Esophagus (tissue), 2 donors: ENCODE results near the gene OR9A4. TPM values are rescaled to one million over a fixed set of nuclear protein-coding genes. Genes with fewer than 3 reads are reported as not detected.
"Not testable (repeated sequence)": the region's sequence is repeated elsewhere in the genome, so short reads cannot be mapped to it uniquely, and the experiment has no call there.

Experiments
- H3K27ac ChIP-seq, 2 donors: one replicate each; pipeline ENCODE4 v1.5.1; 2013; ENCODE audit warnings: low read depth in 2 of 2, mild to moderate bottlenecking in 2 of 2, inconsistent platforms in 1 of 2, low read length in 1 of 2, moderate library complexity in 1 of 2
- H3K27me3 ChIP-seq, 2 donors: one replicate each; pipeline ENCODE4 v1.6.1; 2013; ENCODE audit warnings: low read length in 2 of 2, control low read depth in 1 of 2, mild to moderate bottlenecking in 1 of 2; ENCODE audit not compliant: insufficient read depth in 2 of 2, control insufficient read depth in 1 of 2
- H3K36me3 ChIP-seq, 2 donors: one replicate each; pipeline ENCODE4 v1.6.1; 2013; ENCODE audit warnings: low read length in 1 of 2; ENCODE audit not compliant: control insufficient read depth in 2 of 2, insufficient read depth in 2 of 2
- H3K4me1 ChIP-seq, 2 donors: one replicate each; pipeline ENCODE4 v1.6.1; 2013; ENCODE audit warnings: low read length in 1 of 2; ENCODE audit not compliant: control insufficient read depth in 2 of 2, insufficient read depth in 2 of 2
- H3K4me3 ChIP-seq, 2 donors: one replicate each; pipeline ENCODE4 v1.5.1; 2013; ENCODE audit warnings: low read length in 2 of 2, mild to moderate bottlenecking in 2 of 2, low read depth in 1 of 2, moderate library complexity in 1 of 2
- H3K9me3 ChIP-seq, 2 donors: one replicate each; pipeline ENCODE4 v1.6.1; 2013; ENCODE audit warnings: mild to moderate bottlenecking in 2 of 2, low read depth in 1 of 2, low read length in 1 of 2, moderate library complexity in 1 of 2; ENCODE audit not compliant: control insufficient read depth in 2 of 2, insufficient read depth in 1 of 2
- WGBS, 2 donors: extraction: QIAGEN DNeasy Blood & Tissue Kit; methylation state at CpG; one replicate each; pipeline ENCODE4 v1.1.7; 2013; 5-methylcytosine and 5-hydroxymethylcytosine counted together
- polyA plus RNA-seq, 2 donors: library from polyadenylated mRNA; stranded (reverse); fragments of 200-250 nt; gene quantifications; one replicate each; pipeline ENCODE4 v1.2.3, GENCODE V29; 2013
- donor health status: healthy with polysubstance abuse.
- donor health status: Bipolar disorder and iron deficiency.

OR9A4 gene
- polyA plus RNA-seq, 2 donors = not detected

DNA sequence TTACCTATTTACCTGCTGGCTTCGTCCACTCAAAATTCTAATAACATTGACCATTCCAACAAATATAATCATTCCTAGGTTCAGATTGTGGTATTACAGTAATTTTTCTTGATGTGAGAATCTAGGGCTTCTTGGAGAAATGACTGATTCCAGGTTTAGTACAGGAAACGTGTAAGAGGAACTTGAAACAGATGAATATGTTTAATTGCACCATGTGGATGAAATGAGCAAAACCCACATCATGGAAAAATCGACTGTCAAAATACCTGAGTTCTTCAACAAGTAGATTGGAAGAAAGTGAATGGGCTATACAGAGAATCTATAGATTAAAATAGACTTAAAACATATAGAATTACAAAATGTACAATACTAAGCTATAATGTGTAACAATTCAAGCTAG is 24.9 kb upstream of the OR9A4 start:
- no peak overlapping the region for H3K27ac ChIP-seq
- no peaks in the 10 kb centered on the region for H3K36me3 ChIP-seq
- no peaks in the 10 kb centered on the region for H3K27me3 ChIP-seq
- no peaks in the 10 kb centered on the region for H3K9me3 ChIP-seq
- no peaks in the 10 kb centered on the region for H3K4me1 ChIP-seq
- no peak overlapping the region for H3K4me3 ChIP-seq
- 72 to 81% methylated on average over 3 of the region's 3 CpGs for whole genome bisulfite sequencing, 2 donors

DNA sequence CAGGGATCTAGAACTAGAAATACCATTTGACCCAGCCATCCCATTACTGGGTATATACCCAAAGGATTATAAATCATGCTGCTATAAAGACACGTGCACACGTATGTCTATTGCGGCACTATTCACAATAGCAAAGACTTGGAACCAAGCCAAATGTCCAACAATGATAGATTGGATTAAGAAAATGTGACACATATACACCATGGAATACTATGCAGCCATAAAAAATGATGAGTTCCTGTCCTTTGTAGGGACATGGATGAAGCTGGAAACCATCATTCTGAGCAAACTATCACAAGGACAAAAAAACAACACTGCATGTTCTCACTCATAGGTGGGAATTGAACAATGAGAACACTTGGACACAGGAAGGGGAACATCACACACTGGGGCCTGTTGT is 16.8 kb upstream of the OR9A4 start:
- H3K36me3 ChIP-seq, H3K9me3 ChIP-seq, H3K4me1 ChIP-seq, H3K4me3 ChIP-seq, H3K27ac ChIP-seq, H3K27me3 ChIP-seq: not testable (repeated sequence)
- 91 to 100% methylated on average over 1 to 3 of the region's 3 CpGs for WGBS, 2 donors

DNA sequence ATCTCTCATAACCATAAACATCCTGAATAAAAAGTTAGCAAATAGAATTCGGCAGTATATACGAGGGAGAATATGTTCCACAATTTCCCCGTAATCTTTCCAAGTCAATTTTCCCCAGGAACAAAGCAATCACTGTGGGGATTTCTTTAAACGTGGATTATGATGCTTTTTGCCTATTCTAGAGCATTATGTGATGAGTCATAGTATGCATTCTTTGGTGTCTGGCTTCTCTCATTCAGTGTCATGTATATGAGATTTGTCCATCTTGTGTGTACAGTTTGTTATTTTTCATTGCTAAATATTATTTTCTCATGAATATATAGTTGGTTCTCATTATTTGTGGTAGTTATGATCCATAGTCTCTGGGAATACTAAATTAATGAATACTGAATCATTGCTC is 9.9 kb upstream of the OR9A4 start:
- WGBS, 2 donors = 71 to 75% methylated on average over 4 of the region's 4 CpGs
- Histone ChIP-seq H3K27ac (no peak overlapping the region), H3K27me3 (no peaks in the 10 kb centered on the region), H3K4me1 (no peaks in the 10 kb centered on the region), H3K4me3 (no peak overlapping the region), H3K36me3 (no peaks in the 10 kb centered on the region), H3K9me3 (no peaks in the 10 kb centered on the region)

GRCh38 chr7:141911391-141911790 is 4.8 kb upstream of the OR9A4 start:
- H3K9me3 ChIP-seq = peaks cover 0 to 2% of the 10 kb centered on the region in 2 donors
- H3K27ac ChIP-seq = no peak overlapping the region
- H3K4me1 ChIP-seq = no peaks in the 10 kb centered on the region
- H3K36me3 ChIP-seq = no peaks in the 10 kb centered on the region
- H3K27me3 ChIP-seq = no peaks in the 10 kb centered on the region
- H3K4me3 ChIP-seq = no peak overlapping the region

DNA sequence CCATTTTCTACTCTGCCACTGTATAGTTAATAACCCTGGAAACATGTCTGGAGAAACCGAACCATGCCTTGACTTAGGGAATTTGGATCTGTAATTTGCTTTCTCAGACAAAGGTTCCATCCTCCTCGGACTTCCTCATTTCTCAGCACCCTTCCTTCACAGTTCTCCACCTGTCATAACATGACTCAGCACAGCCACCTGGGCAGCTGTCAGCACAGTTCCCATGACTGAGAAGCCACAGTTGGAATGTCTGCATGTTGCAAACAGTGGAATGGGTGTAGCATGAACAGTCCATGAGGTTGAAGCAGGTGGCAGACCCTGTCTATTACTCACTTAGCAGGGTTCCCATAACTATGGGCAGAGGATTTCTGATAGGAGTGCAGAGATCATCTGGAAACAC is 634 bp upstream of the OR9A4 start:
- Histone ChIP-seq H3K36me3 (no peaks in the 10 kb centered on the region), H3K27ac (no peak overlapping the region), H3K27me3 (no peaks in the 10 kb centered on the region), H3K9me3 (peaks cover 0 to 2% of the 10 kb centered on the region in 2 donors), H3K4me1 (no peaks in the 10 kb centered on the region), H3K4me3 (no peak overlapping the region)
- WGBS, 2 donors = 41 to 56% methylated on average over 2 of the region's 2 CpGs

GRCh38 chr7:141920281-141920680 is 4.1 kb downstream of the OR9A4 start:
- Histone ChIP-seq H3K4me3 (no peak overlapping the region), H3K27ac (no peak overlapping the region), H3K4me1 (no peaks in the 10 kb centered on the region), H3K36me3 (no peaks in the 10 kb centered on the region), H3K9me3 (no peaks in the 10 kb centered on the region), H3K27me3 (no peaks in the 10 kb centered on the region)
- WGBS, 2 donors = 77 to 87% methylated on average over 1 of the region's 1 CpG

- H3K27me3 ChIP-seq = no peaks in the 10 kb centered on the region
- 71 to 77% methylated on average over 2 of the region's 2 CpGs for WGBS, 2 donors
- no peaks in the 10 kb centered on the region for H3K4me1 ChIP-seq
- H3K36me3 ChIP-seq = no peaks in the 10 kb centered on the region
- H3K27ac ChIP-seq = no peak overlapping the region
- no peak overlapping the region for H3K4me3 ChIP-seq
- no peaks in the 10 kb centered on the region for H3K9me3 ChIP-seq
These were observed 12.1 kb downstream of the OR9A4 start for GRCh38 chr7:141928146-141928844.

GRCh38 chr7:141928845-141929195 is 12.6 kb downstream of the OR9A4 start:
- WGBS, 2 donors = 84 to 90% methylated on average over 3 of the region's 3 CpGs
- Histone ChIP-seq H3K36me3 (no peaks in the 10 kb centered on the region), H3K4me3 (no peak overlapping the region), H3K27ac (no peak overlapping the region), H3K4me1 (no peaks in the 10 kb centered on the region), H3K9me3 (no peaks in the 10 kb centered on the region), H3K27me3 (no peaks in the 10 kb centered on the region)

GRCh38 chr7:141930211-141930610 is 14.0 kb downstream of the OR9A4 start:
- no peak overlapping the region for H3K27ac ChIP-seq
- H3K4me3 ChIP-seq = no peak overlapping the region
- no peaks in the 10 kb centered on the region for H3K36me3 ChIP-seq
- WGBS, 2 donors = 77 to 82% methylated on average over 5 of the region's 5 CpGs
- no peaks in the 10 kb centered on the region for H3K9me3 ChIP-seq
- no peaks in the 10 kb centered on the region for H3K27me3 ChIP-seq
- H3K4me1 ChIP-seq = no peaks in the 10 kb centered on the region

DNA sequence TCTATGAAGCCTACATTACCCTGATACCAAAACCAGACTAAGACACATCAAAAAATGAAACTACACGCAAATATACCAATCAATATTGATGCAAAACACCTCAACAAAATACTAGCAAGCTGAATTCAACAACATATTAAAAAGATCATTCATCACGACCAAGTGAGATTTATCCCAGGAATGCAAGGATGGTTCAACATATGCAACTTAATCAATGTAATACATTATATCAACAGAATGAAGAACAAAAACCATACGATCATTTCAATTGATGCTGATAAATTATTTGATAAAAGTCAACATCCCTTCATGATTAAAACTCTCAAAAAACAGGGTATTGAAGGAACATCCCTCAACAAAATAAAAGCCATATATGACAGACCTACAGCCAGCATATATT is 24.9 kb downstream of the OR9A4 start:
- Histone ChIP-seq H3K27ac (no peak overlapping the region), H3K27me3 (no peaks in the 10 kb centered on the region), H3K4me1 (no peaks in the 10 kb centered on the region), H3K36me3 (no peaks in the 10 kb centered on the region), H3K9me3 (no peaks in the 10 kb centered on the region), H3K4me3 (no peak overlapping the region)
- 87 to 91% methylated on average over 3 of the region's 3 CpGs for WGBS, 2 donors
